NCI-H1417 (cell line): ENCODE data around the gene LRRC23.
A peak's percentile ranks its signal among the peaks of the same experiment; 100 is the strongest.

Experiments
- DNase-seq, 3 experiments: peaks; one replicate each; lab custom pipeline; 2025; lab: John Stamatoyannopoulos, UW

The LRRC23 gene

DNA sequence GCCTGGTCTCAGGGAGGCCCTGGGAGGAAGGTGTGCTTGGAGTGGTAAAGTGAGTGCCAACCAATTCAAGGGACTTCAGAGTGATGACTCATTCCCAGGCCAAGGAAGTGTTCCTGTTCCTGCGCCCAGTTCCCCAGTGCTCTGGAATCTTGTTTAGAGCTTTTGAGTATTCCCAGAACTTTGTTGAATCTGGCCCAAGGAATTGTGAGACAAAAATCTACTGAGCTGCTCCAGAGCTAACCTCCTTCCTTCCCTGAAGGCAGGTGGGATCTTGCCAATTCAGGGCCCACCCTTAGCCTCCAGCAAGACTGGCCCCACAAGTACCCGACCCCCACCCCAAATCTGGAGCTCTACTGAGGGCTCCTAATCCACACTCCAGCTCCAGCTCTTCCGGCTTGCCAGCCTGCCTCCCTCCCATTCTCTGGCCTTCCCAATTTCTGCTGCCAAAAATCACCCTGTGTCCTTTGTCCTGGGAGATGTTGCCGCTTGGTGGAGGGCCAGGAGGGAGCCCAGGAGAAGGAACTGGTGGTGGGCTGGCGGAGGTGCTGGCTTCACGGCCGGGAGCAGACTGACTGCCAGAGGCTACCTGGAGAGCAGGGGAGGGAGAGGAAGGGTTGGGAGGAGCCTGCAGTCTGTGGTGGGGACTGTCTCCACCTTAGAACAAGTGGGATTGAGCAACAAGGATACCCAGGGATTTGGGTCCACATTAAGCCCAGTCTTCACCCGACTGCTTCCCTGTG lies 21.1 kb downstream of the LRRC23 start:
- DNase-seq, result peak in 2 of 3 experiments; percentile 46 to 49

DNA sequence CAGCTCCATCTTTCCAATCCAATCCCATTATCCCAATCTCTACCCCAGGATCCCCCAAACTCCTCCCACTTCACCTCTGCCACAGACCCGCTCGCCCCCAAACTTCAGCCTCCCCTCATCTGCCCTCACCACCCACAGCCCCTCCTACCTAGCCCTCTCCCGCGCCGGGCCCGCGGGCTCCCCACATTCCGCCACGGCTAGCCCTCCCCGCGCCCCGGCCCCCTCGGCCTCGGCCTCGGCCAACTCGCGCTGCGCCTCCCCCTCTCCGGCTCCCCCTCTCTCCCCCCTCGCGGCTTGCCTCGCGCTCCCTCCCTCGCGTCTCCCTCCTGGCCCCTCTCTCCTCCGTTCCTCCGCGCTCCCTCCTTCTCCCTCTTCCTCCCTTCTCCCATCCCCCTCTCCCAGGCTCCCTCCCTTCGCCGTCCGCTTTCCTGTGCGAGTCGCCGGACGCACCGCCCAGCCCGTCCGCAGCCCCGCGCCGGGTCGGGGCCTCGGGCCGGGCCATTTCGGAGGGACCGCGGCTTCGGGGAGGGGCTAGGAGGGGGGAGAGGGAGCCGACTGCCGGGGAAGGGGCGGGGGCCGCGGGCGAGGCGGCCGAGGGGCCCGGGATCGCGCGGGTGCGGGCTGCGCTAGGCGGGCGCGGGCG lies 22.9 kb downstream of the LRRC23 start, which contains the start of gene ATN1:
Gene ATN1 (plus strand): TSS at position 581 of the 643 bp plus-strand sequence. CDS start 6,043 bp downstream, outside the sequence.
- DNase-seq, result peak; percentile 52 to 86 (median 85)

DNA sequence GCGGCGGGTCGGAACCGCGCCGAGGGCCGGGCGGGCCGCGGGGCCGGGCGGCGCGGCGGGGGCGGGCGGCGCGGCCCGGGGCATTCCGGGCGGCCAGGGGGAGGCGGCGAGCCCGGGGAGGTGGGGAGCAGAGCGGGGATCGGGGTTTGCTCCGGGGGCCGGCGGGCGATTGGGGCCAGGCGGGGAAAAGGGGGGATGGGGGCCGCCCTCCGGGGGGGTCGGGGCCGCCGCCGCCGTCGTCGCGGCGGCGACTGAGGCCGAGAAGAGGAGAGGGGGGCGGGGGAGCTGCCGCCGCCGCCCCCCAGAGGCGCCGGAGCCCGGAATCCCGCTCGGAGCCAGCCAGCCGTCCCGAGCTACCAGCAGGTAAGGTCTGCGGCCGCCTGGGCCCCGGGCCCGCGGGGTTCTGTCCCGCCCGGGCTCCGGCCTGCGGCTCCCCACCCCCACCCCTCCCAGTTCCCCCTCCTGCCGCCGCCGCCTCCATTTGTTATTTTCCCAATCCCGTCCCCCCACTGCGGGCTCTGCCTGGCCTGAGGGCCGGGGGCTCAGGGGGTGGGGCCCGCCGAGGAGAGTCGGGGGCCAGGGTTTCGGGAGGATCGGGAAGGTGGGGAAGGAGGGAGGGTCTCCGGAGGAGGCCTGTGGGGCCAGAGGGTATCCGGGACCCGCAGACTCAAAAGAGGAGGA lies 23.5 kb downstream of the LRRC23 start:
- DNase-seq, result peak in 2 of 3 experiments; percentile 62 to 63

DNA sequence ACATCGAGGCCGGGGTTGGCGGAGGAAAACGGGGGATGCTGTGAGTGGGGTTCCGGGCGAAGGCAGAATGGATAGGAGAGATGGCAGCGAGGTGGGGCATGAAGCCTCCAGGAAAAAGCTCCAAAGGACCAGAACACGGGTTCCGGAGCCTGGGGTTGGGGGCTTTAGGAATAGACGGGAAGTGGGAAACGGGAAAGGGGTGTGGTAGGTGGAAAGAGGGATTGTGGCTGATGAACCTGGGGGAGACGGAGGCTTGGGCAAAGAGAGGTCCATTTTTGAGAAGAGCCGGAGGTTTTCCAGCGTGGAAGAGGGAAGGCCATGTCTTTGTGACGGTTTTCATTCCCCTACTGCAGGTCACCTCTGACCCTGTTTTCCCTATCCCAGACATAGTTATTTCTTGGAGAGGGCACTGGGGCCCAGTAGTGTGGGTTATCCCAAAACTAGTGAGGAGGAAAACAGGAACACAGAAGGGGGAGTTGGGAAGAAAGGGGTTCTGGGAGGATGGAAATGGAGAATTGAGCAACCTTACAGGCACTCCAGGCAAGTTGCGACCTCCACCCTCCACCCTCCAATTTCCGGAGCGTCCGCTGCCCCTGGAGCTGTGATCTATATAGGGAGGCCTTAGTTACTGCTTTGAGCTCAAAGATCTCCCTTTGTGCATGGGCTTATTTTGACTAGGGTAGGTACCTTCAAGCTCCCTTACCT lies 24.2 kb downstream of the LRRC23 start:
- DNase-seq, result peak in 2 of 3 experiments; percentile 35 to 63

DNA sequence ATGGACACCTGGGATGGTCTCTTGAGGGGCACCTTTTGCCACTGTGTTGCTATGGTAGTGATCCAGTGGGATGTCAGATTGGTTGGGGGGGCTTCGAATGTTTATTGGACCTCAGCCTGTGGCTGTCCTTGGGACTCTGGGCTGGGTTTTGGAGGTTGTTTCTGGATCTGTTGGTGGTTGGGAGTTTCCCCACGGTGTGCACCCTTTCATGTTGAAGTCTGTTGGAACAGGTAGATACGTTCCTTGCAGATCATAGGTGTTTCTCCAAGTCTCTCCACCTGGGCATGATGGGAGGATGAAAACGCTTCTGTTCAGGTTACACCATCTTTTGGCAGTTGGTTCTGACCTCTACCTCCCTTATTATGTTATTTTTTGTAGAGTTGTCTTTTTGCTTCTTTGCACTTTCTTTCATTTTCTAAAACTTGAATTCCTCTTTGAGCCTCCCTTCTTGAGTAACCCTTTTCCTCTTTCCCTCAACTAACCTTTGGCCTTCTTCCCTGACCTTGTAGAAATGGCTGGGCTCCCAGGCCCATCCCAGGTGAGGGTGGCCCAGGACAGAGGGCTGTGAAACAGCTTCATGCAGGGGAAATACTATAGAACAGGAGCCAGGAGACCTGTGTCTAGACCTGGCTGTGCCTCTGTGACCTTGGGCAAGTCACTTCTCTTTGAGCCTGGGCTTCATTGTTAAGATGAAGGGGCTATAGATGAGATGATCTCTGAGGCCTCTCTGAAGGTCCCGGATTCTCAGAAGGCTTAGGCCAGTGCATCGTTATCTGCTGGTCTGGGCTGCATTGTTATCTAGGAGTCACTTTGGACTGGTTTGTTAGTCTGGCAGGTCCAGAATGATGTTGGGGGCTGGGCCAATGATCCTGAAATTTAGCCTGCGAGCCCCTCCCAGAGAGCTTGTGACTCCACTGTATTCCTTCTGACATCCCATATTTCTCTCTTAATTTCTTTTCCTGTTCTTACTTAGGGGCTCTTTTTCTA lies 25.1 kb downstream of the LRRC23 start:
- DNase-seq, result no peak

DNA sequence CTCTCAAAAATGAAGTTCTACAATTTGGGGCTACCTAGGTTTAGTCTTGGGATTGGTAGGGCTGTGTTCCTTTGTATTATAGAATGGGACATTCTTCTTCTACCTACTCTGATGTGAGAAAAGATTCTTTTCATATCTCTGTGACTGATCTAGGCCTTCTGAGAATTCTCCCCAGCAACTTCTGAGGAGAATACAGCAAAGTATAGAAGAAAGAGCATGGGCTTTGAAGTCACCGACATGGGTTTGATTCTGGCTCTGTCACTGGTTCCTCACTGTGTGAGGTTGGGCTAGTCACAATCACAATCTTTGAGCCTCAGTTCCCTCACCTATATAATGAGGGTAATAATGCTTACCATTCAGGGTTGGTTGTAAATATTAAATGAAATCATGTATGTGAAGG lies 28.1 kb downstream of the LRRC23 start:
- DNase-seq, result no peak

DNA sequence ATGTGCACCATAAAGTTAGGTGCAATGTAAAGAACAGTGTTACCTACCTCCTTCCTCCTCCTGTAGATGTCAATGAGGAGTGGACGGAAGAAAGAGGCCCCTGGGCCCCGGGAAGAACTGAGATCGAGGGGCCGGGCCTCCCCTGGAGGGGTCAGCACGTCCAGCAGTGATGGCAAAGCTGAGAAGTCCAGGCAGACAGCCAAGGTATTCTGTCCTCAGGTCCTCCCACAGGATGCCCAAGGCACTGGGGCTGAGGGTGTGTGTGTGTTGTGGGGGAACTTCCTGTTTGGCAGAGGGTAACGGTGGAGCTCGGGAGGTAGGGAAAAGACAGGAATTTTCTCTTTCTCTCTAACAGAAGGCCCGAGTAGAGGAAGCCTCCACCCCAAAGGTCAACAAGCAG lies 29.5 kb downstream of the LRRC23 start:
- DNase-seq, result no peak

DNA sequence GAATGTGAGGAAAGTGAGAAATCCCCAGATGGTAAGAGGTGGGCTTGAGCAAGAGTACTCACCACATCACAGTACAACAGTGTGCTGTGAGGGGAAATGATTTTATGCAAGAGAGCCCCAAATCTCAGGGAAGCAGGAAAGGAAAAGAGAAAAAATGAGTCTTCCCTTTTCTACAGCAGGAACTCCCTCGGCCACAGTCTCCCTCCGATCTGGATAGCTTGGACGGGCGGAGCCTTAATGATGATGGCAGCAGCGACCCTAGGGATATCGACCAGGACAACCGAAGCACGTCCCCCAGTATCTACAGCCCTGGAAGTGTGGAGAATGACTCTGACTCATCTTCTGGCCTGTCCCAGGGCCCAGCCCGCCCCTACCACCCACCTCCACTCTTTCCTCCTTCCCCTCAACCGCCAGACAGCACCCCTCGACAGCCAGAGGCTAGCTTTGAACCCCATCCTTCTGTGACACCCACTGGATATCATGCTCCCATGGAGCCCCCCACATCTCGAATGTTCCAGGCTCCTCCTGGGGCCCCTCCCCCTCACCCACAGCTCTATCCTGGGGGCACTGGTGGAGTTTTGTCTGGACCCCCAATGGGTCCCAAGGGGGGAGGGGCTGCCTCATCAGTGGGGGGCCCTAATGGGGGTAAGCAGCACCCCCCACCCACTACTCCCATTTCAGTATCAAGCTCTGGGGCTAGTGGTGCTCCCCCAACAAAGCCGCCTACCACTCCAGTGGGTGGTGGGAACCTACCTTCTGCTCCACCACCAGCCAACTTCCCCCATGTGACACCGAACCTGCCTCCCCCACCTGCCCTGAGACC lies 31.0 kb downstream of the LRRC23 start:
- no peak for DNase-seq

DNA sequence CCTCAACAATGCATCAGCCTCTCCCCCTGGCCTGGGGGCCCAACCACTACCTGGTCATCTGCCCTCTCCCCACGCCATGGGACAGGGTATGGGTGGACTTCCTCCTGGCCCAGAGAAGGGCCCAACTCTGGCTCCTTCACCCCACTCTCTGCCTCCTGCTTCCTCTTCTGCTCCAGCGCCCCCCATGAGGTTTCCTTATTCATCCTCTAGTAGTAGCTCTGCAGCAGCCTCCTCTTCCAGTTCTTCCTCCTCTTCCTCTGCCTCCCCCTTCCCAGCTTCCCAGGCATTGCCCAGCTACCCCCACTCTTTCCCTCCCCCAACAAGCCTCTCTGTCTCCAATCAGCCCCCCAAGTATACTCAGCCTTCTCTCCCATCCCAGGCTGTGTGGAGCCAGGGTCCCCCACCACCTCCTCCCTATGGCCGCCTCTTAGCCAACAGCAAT lies 31.6 kb downstream of the LRRC23 start:
- DNase-seq, result no peak

DNA sequence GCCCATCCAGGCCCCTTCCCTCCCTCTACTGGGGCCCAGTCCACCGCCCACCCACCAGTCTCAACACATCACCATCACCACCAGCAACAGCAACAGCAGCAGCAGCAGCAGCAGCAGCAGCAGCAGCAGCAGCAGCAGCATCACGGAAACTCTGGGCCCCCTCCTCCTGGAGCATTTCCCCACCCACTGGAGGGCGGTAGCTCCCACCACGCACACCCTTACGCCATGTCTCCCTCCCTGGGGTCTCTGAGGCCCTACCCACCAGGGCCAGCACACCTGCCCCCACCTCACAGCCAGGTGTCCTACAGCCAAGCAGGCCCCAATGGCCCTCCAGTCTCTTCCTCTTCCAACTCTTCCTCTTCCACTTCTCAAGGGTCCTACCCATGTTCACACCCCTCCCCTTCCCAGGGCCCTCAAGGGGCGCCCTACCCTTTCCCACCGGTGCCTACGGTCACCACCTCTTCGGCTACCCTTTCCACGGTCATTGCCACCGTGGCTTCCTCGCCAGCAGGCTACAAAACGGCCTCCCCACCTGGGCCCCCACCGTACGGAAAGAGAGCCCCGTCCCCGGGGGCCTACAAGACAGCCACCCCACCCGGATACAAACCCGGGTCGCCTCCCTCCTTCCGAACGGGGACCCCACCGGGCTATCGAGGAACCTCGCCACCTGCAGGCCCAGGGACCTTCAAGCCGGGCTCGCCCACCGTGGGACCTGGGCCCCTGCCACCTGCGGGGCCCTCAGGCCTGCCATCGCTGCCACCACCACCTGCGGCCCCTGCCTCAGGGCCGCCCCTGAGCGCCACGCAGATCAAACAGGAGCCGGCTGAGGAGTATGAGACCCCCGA lies 32.2 kb downstream of the LRRC23 start:
- peak in 1 of 3 experiments; percentile 60 for DNase-seq

DNA sequence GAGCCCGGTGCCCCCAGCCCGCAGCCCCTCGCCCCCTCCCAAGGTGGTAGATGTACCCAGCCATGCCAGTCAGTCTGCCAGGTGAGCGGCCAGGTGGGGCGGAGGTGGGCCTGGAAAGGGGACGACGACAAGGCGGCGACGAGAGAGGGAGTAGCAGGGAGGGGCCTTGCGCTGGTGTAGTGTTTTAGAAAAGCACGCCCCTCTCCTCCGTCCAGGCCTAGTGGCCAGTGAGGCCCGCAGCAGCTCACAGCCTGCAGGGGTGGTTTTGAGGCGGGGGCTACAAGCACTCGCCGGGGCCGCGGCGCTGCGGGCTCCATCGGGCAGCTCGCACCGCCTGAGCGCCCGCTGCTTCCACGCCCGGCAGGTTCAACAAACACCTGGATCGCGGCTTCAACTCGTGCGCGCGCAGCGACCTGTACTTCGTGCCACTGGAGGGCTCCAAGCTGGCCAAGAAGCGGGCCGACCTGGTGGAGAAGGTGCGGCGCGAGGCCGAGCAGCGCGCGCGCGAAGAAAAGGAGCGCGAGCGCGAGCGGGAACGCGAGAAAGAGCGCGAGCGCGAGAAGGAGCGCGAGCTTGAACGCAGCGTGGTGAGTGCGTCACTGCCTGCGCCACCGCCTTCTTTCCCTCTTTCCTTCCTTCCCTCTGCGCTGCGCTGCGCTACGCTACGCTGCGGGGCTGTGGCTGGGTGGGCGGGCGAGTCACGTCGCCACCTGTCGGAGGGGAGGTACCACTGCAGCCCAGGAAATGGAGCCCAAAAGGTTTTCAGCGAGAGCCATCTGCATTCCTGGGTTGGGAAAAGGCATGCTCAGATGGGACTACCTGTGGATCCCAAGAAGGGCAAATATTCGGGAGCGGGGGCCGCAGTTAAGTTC lies 33.1 kb downstream of the LRRC23 start:
- DNase-seq, result peak; percentile 95 to 99 (median 98)

DNA sequence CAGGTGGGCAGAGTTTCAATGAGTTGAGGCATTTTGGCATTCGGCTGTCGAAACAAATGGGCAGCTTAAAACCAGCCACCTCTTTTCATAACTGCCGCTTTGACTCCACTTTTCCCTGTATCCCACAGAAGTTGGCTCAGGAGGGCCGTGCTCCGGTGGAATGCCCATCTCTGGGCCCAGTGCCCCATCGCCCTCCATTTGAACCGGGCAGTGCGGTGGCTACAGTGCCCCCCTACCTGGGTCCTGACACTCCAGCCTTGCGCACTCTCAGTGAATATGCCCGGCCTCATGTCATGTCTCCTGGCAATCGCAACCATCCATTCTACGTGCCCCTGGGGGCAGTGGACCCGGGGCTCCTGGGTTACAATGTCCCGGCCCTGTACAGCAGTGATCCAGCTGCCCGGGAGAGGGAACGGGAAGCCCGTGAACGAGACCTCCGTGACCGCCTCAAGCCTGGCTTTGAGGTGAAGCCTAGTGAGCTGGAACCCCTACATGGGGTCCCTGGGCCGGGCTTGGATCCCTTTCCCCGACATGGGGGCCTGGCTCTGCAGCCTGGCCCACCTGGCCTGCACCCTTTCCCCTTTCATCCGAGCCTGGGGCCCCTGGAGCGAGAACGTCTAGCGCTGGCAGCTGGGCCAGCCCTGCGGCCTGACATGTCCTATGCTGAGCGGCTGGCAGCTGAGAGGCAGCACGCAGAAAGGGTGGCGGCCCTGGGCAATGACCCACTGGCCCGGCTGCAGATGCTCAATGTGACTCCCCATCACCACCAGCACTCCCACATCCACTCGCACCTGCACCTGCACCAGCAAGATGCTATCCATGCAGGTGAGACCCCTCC lies 34.0 kb downstream of the LRRC23 start:
- DNase-seq, result no peak

DNA sequence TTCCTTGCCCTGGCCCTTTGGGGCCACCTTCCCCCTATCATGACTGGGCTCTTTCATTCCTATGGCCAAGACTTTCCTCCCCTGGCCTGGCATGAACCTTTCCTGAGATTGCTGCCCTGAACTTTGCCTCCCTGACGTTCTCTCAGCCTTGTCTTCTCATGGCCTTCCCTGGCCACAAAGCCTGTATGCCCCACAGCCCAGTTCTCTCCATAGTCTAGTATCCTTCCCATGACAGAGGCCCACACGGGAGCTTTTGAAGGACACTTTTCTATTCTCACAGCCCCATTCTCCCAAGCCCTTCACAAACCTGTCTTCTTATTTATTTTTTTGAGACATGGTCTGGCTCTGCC lies 34.5 kb downstream of the LRRC23 start:
- no peak for DNase-seq

DNA sequence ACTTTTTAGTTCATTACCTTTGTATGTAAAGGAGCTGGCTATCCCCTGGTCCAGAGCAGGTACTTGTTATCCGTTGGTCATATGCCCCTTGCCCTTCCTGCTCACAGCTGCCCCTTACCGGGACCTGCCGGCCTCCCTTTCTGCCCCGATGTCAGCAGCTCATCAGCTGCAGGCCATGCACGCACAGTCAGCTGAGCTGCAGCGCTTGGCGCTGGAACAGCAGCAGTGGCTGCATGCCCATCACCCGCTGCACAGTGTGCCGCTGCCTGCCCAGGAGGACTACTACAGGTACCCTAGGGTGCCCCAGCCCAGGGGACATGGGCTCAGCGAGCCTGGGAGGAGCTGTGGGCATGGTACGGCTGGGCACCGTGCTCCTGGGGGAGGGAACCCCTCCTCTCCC lies 36.6 kb downstream of the LRRC23 start:
- no peak for DNase-seq

DNA sequence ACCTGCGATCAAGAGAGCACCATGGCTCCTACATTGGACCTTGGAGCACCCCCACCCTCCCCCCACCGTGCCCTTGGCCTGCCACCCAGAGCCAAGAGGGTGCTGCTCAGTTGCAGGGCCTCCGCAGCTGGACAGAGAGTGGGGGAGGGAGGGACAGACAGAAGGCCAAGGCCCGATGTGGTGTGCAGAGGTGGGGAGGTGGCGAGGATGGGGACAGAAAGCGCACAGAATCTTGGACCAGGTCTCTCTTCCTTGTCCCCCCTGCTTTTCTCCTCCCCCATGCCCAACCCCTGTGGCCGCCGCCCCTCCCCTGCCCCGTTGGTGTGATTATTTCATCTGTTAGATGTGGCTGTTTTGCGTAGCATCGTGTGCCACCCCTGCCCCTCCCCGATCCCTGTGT lies 37.2 kb downstream of the LRRC23 start:
- DNase-seq, result no peak

DNA sequence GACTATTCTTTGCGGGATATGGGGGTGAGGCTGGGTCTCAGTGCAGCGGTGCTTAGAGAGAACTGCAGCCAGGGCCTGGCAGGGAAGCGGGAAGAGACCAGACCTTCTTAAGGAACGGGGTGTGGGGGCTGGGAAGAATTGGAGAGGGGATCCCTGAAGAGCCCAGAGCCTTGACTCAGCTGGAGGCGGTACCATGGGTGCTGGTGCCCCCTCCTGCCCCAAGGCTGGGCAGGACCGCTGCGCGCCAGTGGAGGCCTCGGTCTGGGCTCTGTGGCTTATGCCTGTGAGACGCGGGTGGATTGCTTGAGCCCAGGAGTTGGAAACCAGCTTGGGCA lies 37.7 kb downstream of the LRRC23 start:
- DNase-seq, result no peak

DNA sequence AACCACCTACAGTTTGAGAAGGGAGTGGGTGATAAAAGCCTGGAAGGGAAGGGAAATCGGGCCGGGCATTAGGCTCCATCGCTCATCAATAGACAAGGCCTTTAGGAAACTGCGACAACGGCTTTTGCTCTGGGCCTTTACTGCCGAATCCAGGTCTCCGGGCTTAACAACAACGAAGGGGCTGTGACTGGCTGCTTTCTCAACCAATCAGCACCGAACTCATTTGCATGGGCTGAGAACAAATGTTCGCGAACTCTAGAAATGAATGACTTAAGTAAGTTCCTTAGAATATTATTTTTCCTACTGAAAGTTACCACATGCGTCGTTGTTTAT lies 38.7 kb downstream of the LRRC23 start:
- DNase-seq, result peak; percentile 86 to 100 (median 94)
